Panc1 (cell line): Measurements from ENCODE around the gene FAM168B. TPM values are rescaled to one million over a fixed set of nuclear protein-coding genes. Genes with fewer than 3 reads are reported as not detected.

Experiments
- ATAC-seq: fragments of 200-7000 bp; cut with Tn5 transposase; 2 replicates; pipeline ENCODE4 v1.9.1; 2020; ENCODE audit warnings: mild to moderate bottlenecking, moderate library complexity
- BruUV-seq: library from RNA; stranded (reverse); fragments of 400-500 nt; replicated peaks from 2 replicates; lab custom pipeline; 2021; lab: Mats Ljungman, UMichigan
- CTCF ChIA-PET: fragments of 300-600 bp; sonication (Branson Sonifier 250); formaldehyde crosslinking; loops from one replicate; lab custom pipeline; 2022; ENCODE audit warnings: antibody characterized with exemption; lab: Charles Lee
- POLR2A ChIA-PET: fragments of 300-600 bp; sonication (Branson Sonifier 250); formaldehyde crosslinking; loops from one replicate; lab custom pipeline; 2022; ENCODE audit warnings: antibody characterized with exemption; lab: Charles Lee
- DNase-seq: peaks from one replicate; pipeline ENCODE4 v3.0.0-alpha.2; 2010; ENCODE audit warnings: low read depth, low spot score
- H3K27ac ChIP-seq: 2 replicates; pipeline ENCODE4 v1.5.1; 2011; ENCODE audit warnings: mild to moderate bottlenecking, low read length, inconsistent platforms
- H3K27me3 ChIP-seq: fragments of 200-500 bp; sonication (Bioruptor generic); 2 replicates; pipeline ENCODE4 v1.6.0; 2014; ENCODE audit warnings: low read length, inconsistent platforms; ENCODE audit not compliant: control insufficient read depth, insufficient read depth
- H3K36me3 ChIP-seq: fragments of 200-500 bp; sonication (Bioruptor generic); 2 replicates; pipeline ENCODE4 v1.5.1; 2014; ENCODE audit warnings: inconsistent platforms, mild to moderate bottlenecking, low read length, moderate library complexity; ENCODE audit not compliant: control insufficient read depth, insufficient read depth
- H3K4me1 ChIP-seq: 2 replicates; pipeline ENCODE4 v1.5.1; 2011; ENCODE audit warnings: inconsistent platforms, mild to moderate bottlenecking, low read length, moderate library complexity; ENCODE audit not compliant: control insufficient read depth, insufficient read depth
- H3K4me3 ChIP-seq, 2 experiments: 2 replicates each; pipeline ENCODE4 v1.5.1; 2011 to 2012; ENCODE audit warnings: low read depth in 2 of 2, low read length in 2 of 2, mild to moderate bottlenecking in 2 of 2, inconsistent platforms in 1 of 2, moderate library complexity in 1 of 2
- H3K9me3 ChIP-seq: fragments of 200-500 bp; sonication (Bioruptor generic); 2 replicates; pipeline ENCODE4 v1.5.1; 2014; ENCODE audit warnings: low read depth, mild to moderate bottlenecking, inconsistent platforms, low read length, moderate library complexity; ENCODE audit not compliant: control insufficient read depth, insufficient read depth
- POLR2AphosphoS5 ChIP-seq: IDR thresholded peaks from 2 replicates; pipeline ENCODE4 v1.6.1; 2012; ENCODE audit warnings: mild to moderate bottlenecking, low read depth, low read length, moderate library complexity
- REST ChIP-seq, 2 experiments: IDR thresholded peaks; 2 replicates each; pipeline ENCODE4 v1.6.1; 2011 to 2012; ENCODE audit warnings: low read depth in 2 of 2, control low read depth in 1 of 2, low read length in 1 of 2, mild to moderate bottlenecking in 1 of 2, moderate library complexity in 1 of 2; ENCODE audit not compliant: insufficient read depth in 1 of 2
- SIN3A ChIP-seq: IDR thresholded peaks from 2 replicates; pipeline ENCODE4 v1.6.1; 2012; ENCODE audit warnings: low read depth, mild to moderate bottlenecking, low read length, moderate library complexity, borderline replicate concordance; ENCODE audit not compliant: insufficient read depth
- TCF7L2 ChIP-seq: IDR thresholded peaks from 2 replicates; pipeline ENCODE4 v1.6.1; 2011; ENCODE audit warnings: mild to moderate bottlenecking, low read depth, low read length, inconsistent platforms
- in situ Hi-C: cut with HindIII; loops from 2 replicates; pipeline ENCODE4 v1.10.0; 2016; ENCODE audit warnings: low sequenced_read_pairs, low pct_unique_long_range_greater_than_20kb
- intact Hi-C: fragments of 100-400 bp; cut with micrococcal nuclease; formaldehyde crosslinking; loops from one replicate; pipeline ENCODE4 v1.10.0; 2022; ENCODE audit not compliant: unreplicated experiment
- total RNA-seq: library from RNA; stranded (reverse); gene quantifications from one replicate; pipeline ENCODE4 v1.2.1, GENCODE V29; 2021; ENCODE audit not compliant: unreplicated experiment
- TF ChIP-seq, protein P1 (sequence below): fragments of 450-650 bp; IDR thresholded peaks from 2 replicates; pipeline ENCODE4 v1.5.1; 2017; ENCODE audit warnings: mild to moderate bottlenecking

Gene FAM168B
- total RNA-seq, 1 experiment from 2014 or later, result 137 TPM

- POLR2A ChIA-PET, result no interaction called here
- Histone ChIP-seq H3K4me1 (no peaks in the 10 kb centered on the region), H3K36me3 (peaks cover 27% of the 10 kb centered on the region), H3K9me3 (no peaks in the 10 kb centered on the region), H3K27me3 (no peaks in the 10 kb centered on the region), H3K4me3 (no peak overlapping the region), H3K27ac (no peak overlapping the region)
- intact Hi-C loops, result no loop called here
- TF ChIP-seq REST (IDR thresholded peaks at IDR 0.05; ENCODE audit: insufficient read depth in 1 of 2, low read depth in 2 of 2, low read length in 1 of 2), result no peak
- no peak for TF ChIP-seq TCF7L2
- TF ChIP-seq POLR2AphosphoS5, result no peak
- TF ChIP-seq SIN3A, result no peak
- TF ChIP-seq, protein P1, sequence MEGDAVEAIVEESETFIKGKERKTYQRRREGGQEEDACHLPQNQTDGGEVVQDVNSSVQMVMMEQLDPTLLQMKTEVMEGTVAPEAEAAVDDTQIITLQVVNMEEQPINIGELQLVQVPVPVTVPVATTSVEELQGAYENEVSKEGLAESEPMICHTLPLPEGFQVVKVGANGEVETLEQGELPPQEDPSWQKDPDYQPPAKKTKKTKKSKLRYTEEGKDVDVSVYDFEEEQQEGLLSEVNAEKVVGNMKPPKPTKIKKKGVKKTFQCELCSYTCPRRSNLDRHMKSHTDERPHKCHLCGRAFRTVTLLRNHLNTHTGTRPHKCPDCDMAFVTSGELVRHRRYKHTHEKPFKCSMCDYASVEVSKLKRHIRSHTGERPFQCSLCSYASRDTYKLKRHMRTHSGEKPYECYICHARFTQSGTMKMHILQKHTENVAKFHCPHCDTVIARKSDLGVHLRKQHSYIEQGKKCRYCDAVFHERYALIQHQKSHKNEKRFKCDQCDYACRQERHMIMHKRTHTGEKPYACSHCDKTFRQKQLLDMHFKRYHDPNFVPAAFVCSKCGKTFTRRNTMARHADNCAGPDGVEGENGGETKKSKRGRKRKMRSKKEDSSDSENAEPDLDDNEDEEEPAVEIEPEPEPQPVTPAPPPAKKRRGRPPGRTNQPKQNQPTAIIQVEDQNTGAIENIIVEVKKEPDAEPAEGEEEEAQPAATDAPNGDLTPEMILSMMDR, result no peak
- no TSS peak for BruUV-seq
- CTCF ChIA-PET, result no interaction called here
- DNase-seq (no peak), ATAC-seq (no peak)
- in situ Hi-C loops, result no loop called here
Measured at GRCh38 chr2:131056932-131057287, 36.4 kb downstream of the FAM168B start.

GRCh38 chr2:131056204-131056931 is 36.9 kb downstream of the FAM168B start:
- H3K4me3 ChIP-seq, result no peak overlapping the region
- ChIA-PET CTCF (no interaction called here), POLR2A (no interaction called here)
- no peak for TF ChIP-seq SIN3A
- TF ChIP-seq, protein P1, result no peak
- TF ChIP-seq TCF7L2, result no peak
- TF ChIP-seq POLR2AphosphoS5, result no peak
- TF ChIP-seq REST (IDR thresholded peaks at IDR 0.05; ENCODE audit: insufficient read depth in 1 of 2, low read depth in 2 of 2, low read length in 1 of 2), result no peak
- H3K4me1 ChIP-seq, result no peaks in the 10 kb centered on the region
- no peaks in the 10 kb centered on the region for H3K9me3 ChIP-seq
- peaks cover 30% of the 10 kb centered on the region for H3K36me3 ChIP-seq
- intact Hi-C loops, result no loop called here
- ATAC-seq (no peak), DNase-seq (no peak)
- BruUV-seq, result no TSS peak
- H3K27me3 ChIP-seq, result no peaks in the 10 kb centered on the region
- H3K27ac ChIP-seq, result no peak overlapping the region
- in situ Hi-C loops, result no loop called here
